ENCODE results near the gene MPZL1.
"Not testable (repeated sequence)": the region's sequence is repeated elsewhere in the genome, so short reads cannot be mapped to it uniquely, and the experiment has no call there.

MPZL1 gene

DNA sequence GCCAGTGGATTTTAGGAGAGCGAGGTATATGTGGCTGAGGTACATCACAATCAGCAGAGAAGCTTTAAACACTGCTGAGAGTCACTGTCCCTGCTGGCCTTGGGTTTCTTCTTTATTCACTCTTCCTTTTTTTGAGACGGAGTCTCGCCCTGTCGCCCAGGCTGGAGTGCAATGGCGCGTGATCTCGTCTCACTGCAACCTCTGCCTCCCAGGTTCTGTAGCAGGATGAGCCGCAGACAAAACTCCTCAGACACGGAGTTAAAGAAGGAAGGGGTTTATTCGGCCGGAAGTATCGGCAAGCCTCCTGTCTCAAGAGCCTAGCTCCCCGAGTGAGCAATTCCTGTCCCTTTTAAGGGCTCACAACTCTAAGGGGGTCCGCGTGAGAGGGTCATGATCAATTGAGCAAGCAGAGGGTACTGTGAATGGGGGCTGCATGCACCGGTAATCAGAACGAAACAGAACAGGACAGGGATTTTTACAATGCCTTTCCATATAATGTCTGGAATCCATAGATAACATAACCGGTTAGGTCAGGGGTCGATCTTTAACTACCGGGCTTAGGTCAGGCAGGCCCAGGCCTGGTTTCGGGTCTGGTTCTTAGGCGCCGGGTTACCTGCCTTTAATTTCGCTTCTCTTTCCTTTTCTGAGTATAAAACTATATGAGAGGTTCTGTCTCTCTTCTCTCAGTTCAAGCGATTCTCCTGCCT is 1.9 kb upstream of the MPZL1 start:
- not testable (repeated sequence) for DNase-seq

DNA sequence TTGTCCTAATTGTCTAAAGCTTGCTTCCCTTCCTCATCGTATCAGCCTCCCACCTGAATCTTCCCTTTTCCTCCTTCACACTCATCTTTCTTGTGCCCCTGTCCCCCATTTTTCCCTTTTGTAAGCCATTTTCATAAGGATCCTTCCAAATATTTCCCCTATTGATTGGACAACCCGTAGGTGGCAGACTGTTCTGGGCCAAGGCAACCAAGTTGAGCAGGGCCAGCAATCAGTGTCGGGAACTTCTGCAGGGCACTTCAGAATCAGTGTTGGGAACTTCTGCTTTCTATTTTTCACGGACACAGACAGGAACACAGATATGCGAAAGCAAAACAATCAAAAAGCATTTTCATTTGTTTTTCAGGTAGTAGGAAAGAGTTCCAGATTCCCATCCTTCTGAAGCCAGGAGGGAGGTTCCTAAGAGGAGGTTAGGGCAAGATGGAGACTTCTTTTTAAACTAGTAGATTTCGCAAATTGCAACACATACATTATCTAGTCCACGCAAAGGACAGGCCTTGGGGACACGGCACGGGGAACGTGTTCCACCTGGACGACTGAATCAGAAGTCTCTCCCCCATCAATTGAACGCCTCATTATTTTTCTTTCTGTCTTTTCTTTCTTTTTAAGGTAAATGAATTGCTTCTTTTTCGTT is 691 bp upstream of the MPZL1 start:
- no peak for DNase-seq

DNA sequence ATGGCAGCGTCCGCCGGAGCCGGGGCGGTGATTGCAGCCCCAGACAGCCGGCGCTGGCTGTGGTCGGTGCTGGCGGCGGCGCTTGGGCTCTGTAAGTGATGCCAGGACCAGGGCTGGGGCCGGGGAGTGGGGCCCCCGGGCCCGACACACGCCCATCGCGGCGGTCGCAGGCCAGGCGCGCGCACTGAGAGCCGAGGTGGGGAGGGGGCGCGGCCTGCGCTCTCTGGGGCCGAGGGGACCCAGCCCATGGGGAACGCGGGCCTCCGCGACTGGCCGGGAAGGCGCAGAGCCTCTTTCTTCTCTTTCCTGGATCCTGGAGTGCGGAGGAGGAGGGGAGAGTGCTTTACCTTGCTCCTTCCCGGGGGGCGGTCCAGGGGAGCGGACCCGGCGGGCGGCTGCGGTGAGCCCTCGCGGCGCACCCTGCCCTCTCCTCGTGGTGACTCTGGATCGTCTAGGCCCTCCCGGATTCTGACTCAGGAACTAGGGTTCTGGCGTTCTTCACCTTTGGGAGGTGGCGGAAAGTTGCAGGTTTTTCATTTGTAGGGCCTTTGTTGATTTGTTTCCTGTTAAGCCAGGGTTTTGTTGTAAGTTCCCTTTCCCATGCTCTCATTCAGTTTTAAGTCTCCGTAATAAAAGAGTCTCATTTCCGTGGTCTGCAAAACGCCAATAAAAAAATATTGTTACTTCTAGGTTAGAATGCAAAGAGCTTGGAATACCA is 529 bp downstream of the MPZL1 start:
- DNase-seq, result peak; percentile 36 to 48

DNA sequence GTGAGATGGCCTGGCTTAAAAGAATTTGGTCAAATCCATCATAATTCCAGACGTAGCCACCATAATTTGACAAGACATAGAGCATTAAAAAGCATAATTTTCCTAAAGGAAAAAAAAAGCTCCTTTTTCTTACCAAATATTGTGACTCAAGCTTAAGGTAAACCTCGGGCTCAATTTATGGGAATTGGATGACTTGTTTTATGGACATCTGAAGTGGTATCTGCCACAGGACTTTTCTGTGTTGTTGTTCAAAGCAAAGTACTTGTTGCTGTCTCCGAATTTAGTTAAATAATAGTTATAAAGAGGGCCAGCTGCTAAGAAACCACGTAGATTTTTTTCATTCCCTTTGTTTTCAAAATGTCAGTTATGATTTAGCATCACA is 1.1 kb downstream of the MPZL1 start:
- no peak for DNase-seq

DNA sequence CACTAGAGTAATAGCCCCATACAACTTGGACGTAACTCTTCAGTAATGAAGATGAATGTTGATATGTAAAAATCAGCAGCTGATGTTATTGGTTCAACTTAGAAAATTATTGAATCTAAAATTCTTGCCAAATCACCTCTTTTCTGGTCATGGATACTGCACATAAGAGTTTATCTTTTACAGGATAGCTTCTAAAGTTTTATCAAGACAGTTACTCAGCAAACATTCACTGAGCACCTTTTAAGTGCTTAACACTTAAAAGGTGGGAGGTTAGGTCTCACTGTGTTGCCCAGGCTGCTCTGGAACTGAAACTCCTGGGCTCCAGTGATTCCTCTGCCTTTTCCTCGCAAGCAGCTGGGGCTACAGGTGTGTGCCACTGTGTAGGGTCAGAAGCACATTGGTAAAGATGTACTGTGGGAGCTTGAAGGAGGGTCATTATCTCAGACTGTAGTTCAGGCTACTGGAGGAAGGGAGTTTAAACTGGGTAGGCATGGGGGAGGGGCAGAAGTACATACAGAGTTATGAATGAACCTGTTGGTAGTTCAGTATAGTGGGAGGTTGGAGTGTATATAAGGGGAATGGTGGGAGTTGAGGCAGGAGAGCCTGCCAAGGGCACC is 2.0 kb downstream of the MPZL1 start:
- DNase-seq, result no peak

DNA sequence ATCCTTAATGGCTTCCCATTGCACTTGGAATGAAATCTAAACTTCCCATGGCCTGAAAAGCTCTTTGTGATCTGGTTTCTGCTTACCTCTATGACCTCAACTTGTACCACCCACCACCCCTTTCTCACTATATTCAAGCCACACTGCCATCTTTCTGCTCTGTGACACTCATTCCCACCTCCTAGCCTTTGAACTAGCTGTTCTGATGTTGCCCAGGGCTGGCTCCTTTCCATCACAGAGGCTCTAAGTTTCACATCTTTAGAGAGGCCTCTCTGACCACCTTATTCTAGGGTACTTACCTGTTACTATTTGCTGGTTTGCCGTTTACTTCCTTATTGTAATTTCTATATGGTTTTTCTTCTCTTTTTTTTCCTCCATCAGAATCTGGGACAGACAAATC is 4.2 kb downstream of the MPZL1 start:
- DNase-seq, result no peak

DNA sequence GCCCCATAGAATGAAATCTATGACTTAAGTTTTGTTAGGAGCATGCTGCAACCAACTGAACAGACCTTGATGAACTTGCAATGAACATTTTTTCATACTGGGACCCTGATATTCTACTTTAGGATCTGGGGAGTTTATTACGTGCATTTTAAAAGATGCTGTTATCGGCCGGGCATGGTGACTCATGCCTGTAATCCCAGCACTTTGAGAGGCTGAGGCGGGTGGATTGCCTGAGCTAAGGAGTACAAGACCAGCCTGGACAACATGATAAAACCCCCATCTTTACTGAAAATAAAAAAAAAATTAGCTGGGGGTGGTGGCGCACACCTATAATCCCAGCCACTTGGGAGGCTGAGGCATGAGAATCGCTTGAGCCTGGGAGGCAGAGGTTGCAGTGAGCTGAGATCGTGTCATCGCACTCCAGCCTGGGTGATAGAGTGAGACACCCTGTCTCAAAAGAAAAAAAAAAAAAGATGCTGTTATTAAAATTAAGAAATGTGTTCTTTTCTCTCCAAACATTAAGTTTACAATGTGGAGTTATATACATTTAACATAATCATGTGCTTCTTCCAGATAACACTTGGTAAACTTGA is 7.1 kb downstream of the MPZL1 start:
- DNase-seq, result no peak

DNA sequence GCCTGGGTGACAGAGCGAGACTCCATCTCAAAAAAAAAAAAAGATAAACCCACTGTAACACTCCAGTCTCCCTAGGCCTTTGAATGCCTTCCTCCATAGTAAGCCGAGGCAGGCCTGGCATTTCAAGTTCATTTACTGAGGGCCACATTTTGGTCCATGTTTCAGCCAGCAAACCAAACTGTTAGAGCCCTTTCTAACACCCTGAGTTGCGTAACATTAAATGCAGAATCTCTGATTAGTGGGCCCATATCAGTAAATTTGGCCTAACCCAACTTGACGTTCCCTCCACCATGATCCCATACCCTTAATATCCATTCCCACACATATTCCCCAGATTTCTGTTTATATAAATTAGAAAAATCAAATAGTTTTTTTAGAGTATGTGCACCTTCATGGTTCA is 12.4 kb downstream of the MPZL1 start:
- DNase-seq, result no peak

DNA sequence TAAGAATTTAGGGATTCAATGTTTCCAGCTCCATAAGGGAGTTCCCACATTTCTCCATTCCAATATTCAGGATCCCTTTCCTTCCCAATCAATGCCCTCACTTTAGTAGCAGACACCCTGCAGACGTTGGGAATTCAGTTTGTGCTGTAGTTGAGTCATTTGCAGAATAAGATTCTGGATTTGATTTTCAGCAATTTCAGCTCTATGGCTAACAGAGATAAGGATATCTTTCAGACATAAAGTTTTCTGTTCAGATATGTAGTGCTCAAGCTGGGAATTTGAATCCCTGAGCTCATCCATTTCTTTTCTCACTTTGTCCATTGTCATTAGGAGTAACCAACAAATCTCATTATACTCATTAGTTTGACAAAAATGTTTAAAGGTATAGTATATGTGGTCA is 13.1 kb downstream of the MPZL1 start:
- no peak for DNase-seq

DNA sequence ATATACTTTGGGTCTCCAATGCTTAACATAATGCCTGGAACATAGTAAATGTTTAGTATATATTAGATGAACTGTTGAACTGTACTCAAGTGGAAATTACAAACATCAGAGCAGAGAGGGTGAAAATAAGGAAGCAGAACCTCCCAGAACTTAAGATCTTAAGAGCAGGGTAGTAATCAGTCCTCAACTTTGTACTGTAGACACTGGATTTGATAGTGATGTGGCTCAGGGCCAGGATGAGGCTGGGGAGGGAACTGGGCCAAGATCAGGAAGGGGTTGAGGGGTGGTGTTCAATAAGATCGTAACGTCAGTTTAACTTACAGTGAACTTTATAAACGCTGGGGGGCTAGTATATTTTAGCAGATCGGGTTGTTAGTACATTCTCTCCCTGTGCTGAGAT is 15.4 kb downstream of the MPZL1 start:
- no peak for DNase-seq

DNA sequence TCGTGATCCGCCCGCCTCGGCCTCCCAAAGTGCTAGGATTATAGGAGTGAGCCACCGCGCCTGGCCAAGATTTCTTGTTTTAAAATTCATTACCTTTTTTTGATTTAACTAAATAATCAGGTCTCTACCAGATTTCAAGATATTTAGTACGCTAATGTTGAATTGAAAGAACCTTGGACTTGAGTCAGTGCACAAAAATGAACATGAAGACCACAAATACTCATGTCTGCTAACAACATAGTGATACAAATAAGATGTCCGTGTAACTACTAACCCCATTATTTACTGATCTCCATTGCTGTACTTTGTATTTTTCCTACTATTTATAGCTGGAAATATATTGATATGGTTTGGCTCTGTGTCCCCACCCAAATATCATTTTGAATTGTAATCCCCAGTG is 16.4 kb downstream of the MPZL1 start:
- no peak for DNase-seq

DNA sequence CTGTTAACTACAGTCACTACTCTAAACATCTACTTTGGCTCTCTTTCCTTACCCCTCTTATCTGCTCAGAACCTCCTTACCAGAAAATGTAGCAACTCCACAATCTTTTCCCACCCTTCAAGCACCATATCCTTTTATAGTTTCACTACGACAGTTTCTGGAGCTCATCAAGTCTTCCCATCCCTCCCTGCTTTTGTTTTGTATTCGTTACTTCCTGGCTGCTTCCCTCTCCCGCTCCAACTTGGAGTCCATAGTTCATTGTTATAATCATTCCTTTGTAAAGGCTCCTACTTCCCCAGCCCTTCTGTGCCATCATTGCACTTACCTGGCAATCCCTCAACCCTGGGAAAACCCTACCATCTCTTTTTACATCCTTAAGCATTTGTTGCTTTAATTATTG is 18.0 kb downstream of the MPZL1 start:
- DNase-seq, result no peak

DNA sequence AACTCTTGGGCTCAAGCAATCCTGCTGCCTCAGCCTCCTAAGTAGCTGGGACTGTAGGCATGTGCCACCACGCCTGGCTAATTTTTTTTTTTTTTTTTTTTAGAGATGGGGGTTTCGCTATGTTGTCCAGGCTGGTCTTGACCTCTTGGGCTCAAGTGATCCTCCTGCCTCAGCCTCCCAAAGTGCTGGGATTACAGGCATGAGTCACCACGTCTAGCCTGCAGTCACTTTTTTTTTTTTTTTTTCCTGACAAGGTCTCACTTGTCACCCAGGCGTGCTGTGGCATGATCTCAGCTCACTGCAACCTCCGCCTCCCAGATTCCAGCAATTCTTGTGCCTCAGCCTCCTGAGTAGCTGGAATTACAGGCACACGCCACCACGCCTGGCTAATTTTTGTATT is 19.3 kb downstream of the MPZL1 start:
- DNase-seq, result not testable (repeated sequence)

DNA sequence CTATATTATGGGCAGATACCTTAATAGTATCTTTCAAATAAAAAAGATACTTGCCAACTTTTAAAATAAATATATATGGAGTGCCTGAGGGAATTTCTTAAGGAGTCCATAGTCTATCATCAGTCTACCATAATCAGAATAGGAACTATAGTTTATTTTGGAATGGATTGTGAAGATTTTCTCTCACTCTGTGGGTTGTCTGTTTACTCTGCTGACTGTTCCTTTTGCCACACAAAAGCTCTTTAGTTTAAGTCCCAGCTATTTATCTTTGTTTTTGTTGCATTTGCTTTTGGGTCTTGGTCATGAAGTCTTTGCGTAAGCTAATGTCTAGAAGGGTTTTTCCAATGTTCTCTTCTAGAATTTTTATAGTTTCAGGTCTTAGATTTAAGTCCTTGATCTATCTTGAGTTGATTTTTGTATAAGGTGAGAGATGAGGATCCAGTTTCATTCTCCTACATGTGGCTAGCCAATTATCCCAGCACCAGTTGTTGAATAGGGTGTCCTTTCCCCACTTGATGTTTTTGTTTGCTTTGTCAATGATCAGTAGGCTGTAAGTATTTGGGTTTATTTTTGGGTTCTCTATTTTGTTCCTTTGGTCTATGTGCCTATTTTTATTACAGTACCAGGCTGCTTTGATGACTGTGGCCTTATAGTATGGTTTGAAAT is 20.7 kb downstream of the MPZL1 start:
- not testable (repeated sequence) for DNase-seq

DNA sequence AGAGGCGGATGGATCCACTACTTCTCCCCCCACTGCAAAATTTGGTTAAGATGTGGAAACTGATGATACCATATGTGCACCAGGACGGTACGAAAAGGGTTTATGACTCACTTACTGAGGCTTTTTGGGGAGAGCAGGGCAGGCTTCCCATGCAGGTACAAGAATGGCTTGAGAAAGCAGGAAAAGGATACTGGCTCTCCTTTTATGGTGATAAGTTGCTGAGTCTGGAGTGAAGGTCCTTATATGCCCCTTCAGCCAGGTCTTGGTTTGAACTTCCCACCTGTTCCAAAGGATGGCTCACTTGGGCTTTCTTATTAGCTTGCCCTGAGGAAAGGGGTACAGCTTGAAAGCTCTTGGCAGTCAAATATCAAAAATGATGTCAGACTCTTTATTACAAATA is 23.1 kb downstream of the MPZL1 start:
- no peak for DNase-seq

DNA sequence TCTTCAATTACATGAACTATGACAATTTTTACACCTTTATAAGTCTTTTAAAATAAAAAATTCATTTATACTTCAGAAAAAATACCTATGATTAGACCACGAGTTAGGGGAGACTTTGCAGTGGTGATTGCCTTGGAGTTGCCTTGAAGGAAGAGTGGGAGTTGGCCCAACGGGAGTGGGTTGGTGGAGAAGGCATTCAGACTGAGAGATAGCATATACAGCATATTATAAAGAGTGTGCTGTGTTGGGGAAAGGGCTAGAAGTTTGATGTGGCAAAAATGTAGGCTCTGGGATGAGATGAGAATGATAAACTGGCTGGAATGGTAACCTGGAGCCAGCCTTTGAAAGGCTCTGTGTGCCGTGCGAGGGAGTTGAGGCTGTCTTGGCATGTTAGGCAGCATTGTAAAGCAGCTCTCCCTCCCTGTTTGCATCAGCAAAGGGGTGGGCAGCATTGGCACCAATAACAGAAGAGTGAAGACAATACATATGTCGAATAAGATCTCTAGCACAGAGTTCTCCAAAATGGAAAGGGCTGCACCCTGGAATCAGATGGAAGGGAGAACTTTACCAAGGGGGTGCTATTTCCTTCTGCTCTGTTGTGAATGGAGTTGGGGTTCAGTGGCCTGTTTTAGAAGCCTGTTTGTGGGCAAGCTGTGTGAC is 24.4 kb downstream of the MPZL1 start:
- DNase-seq, result no peak

DNA sequence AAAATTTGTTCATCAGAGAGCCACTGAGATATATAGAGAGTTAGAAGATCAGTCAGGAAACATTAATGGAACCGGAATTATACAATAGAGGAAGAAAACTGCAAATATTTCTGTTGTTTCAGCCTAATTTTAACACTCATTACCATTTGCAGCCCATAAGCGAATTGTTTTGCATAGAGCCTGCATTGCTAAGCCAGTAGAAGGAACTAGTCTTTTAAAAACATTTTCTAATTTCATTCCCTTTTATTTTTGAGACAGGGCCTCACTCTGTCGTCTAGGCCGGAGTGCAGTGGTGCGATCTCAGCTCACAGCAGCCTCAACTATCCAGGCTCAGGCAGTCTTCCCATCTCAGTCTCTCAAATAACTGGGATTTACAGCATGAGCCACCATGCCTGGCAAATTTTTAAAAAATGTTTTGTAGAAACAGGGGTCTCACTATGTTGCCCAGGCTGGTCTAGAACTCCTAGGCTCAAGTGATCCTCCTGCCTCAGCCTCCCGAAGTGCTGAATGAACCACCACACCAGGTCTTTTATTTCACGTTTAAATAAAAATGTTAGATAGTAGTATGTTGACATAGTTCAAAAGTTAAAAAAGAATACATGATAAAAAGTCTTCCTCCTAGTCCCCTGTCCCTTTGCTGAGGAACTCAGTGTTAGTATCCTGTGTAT is 25.3 kb downstream of the MPZL1 start:
- no peak for DNase-seq

DNA sequence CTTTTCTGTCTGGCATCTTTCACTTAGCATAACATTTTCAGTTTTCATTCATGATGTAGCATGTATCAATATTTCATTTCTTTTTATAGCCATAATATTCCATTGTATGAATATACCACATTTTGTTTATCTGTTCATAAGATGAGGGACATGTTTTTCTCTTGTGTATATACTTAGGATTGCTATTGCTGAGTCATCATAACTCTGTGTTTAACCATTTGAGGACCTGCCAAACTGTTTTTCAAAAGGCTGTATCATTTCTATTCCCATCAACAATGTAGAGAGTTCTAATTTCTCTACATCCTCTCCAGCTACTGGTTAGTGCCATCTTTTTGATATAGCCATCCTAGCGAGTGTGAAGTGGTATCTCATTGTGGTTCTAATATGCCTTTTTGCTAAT is 26.2 kb downstream of the MPZL1 start:
- DNase-seq, result no peak

DNA sequence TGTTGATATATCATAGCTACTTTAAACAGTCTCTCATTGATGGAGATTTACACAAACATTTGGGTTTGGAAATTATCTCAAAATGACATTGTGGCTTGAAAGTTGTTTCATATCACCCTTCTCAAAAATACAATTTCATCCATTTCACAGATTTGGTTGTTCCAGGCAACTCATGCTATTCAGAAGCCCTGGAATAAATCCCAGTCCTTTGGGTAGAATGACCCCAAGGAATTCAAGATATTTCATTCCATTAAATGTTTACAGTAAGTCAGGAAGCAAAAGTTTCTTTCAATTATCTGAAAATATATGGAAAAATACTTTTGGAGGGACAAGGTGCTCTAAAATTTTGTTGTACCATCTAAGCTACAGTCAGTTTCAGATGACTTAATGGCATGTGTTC is 27.1 kb downstream of the MPZL1 start:
- no peak for DNase-seq

DNA sequence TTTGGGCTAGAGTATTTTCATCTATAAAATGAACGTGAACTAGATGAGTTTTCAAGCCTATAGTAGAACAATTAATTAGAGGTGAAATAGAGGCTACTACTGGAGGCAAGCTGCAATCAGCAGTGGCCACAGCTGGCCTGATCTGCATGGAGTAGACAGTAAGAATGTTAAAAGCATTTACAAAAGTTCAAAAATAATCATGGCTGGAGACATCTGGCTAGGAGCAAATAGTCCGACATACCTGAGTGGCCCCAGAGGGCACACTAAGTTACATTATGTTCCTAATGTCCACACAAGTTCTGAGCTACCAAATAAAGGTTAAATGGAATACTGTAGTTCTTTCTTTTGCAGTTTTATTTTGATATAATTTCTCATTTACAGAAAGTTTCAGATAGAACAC is 28.0 kb downstream of the MPZL1 start:
- no peak for DNase-seq

DNA sequence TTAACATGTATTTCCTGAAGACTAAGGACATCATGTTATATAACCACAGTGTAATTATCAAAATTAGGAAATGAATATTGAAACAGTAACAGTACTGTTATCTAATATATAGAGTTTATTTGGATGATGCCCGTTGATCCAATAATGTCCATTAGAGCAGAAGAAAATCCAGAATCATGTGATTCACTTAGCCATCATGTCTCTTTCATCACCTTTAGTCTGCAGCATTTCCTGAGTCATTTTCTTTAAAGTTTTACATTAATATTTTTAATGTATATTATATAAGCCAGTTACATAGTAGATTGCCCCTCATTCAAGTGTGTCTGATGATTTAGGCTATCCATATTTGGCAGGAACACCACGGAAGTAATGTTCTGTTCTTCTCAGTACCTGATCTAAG is 28.9 kb downstream of the MPZL1 start:
- no peak for DNase-seq

DNA sequence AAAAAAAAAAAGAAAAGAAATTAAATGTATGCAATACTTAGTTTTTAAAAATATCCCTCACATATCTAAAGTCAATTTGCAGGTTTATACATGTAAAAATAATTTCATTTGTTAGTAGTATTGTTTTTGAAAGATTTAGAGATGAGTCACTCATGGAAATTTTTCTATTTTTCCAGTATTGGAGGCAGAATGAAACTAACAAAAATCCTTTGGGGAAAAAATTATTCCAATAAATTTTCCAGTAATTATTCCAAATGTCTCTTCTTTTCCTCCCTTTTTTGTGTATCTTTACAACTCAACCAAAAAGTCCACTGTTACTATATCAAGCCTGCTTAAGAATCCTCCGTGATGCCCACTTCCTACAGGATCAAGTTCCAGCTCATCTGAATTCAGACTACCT is 29.9 kb downstream of the MPZL1 start:
- no peak for DNase-seq
